Fibroblast of lung (primary cell): Measurements from ENCODE around the gene SEMA7A. TPM values are rescaled to one million over a fixed set of nuclear protein-coding genes. Genes with fewer than 3 reads are reported as not detected.

Experiments used
- DNase-seq, 2 donors: peaks; one replicate each; pipeline versions ENCODE4 v3.0.0 to v3.0.0-alpha.2; 2010; ENCODE audit warnings: low read depth in 2 of 2
- H2AFZ ChIP-seq: 2 replicates; pipeline ENCODE4 v1.5.1; 2012; ENCODE audit warnings: low read length, control low read depth, inconsistent platforms
- H3K27ac ChIP-seq: 2 replicates; pipeline ENCODE4 v1.5.1; 2011; ENCODE audit warnings: low read length, control low read depth; ENCODE audit not compliant: insufficient read depth
- H3K27me3 ChIP-seq: 2 replicates; pipeline ENCODE4 v1.5.1; 2011; ENCODE audit warnings: mild to moderate bottlenecking, low read length; ENCODE audit not compliant: control insufficient read depth, insufficient read depth
- H3K36me3 ChIP-seq: 2 replicates; pipeline ENCODE4 v1.5.1; 2011; ENCODE audit warnings: low read length; ENCODE audit not compliant: control insufficient read depth, insufficient read depth
- H3K4me1 ChIP-seq: 2 replicates; pipeline ENCODE4 v1.5.1; 2011; ENCODE audit warnings: low read length; ENCODE audit not compliant: control insufficient read depth, insufficient read depth; ENCODE audit errors: extremely low read depth
- H3K4me2 ChIP-seq: 2 replicates; pipeline ENCODE4 v1.5.1; 2011; ENCODE audit warnings: low read length, control low read depth; ENCODE audit not compliant: insufficient read depth; ENCODE audit errors: extremely low read depth
- H3K4me3 ChIP-seq, 4 experiments: fragments of 200-600 bp in 1 of 4; sonication (generic) in 1 of 4; replicated peaks in 1 of 4; 2 replicates each; pipeline ENCODE4 v1.5.1; 2011 to 2016; ENCODE audit warnings: low read length in 4 of 4, low read depth in 3 of 4, mild to moderate bottlenecking in 3 of 4, control low read depth in 2 of 4, inconsistent platforms in 1 of 4, mixed read lengths in 1 of 4; ENCODE audit not compliant: insufficient read depth in 1 of 4; ENCODE audit errors: control extremely low read depth in 1 of 4
- H3K79me2 ChIP-seq: 2 replicates; pipeline ENCODE4 v1.5.1; 2012; ENCODE audit warnings: mild to moderate bottlenecking, low read length, inconsistent platforms; ENCODE audit not compliant: control insufficient read depth, insufficient read depth
- H3K9ac ChIP-seq: 2 replicates; pipeline ENCODE4 v1.5.1; 2011; ENCODE audit warnings: mild to moderate bottlenecking, low read length, control low read depth; ENCODE audit not compliant: insufficient read depth
- H3K9me3 ChIP-seq: 2 replicates; pipeline ENCODE4 v1.5.1; 2012; ENCODE audit warnings: low read depth, low read length; ENCODE audit not compliant: control insufficient read depth, insufficient read depth
- H4K20me1 ChIP-seq: 2 replicates; pipeline ENCODE4 v1.5.1; 2011; ENCODE audit warnings: low read length; ENCODE audit not compliant: control insufficient read depth, insufficient read depth; ENCODE audit errors: extremely low read depth
- CTCF ChIP-seq, 2 donors: IDR thresholded peaks in 1 of 2; conservative IDR thresholded peaks in 1 of 2; 1 replicate in 1 of 2; 2 replicates in 1 of 2; pipeline ENCODE4 v1.5.1; 2011 to 2012; ENCODE audit warnings: low read length in 2 of 2, control low read depth in 1 of 2, inconsistent platforms in 1 of 2, low read depth in 1 of 2, mild to moderate bottlenecking in 1 of 2
- EZH2 ChIP-seq: IDR thresholded peaks from 2 replicates; pipeline ENCODE4 v1.5.1; 2012; ENCODE audit warnings: low read length, control low read depth, mild to moderate bottlenecking; ENCODE audit errors: missing control alignments
- polyA plus RNA-seq, 2 donors: library from polyadenylated mRNA; depleted of rRNA in 1 of 2; stranded (reverse) in 1 of 2; unstranded in 1 of 2; fragments of >200 nt; gene quantifications; 2 replicates each; pipeline ENCODE4 v1.2.1, GENCODE V29; 2011 to 2012; ENCODE audit warnings: missing spikeins in 1 of 2
- total RNA-seq: library from RNA; depleted of rRNA; stranded (reverse); fragments of >200 nt; gene quantifications from 2 replicates; pipeline ENCODE4 v1.2.1, GENCODE V29; 2014

Gene SEMA7A
- total and polyA plus RNA-seq, 2 donors (not counting 1 experiment from before 2014, with no cell fraction given): 5.6 to 12.5 TPM

GRCh38 chr15:74373731-74374647 is 59.8 kb downstream of the SEMA7A start:
- no peaks in the 10 kb centered on the region for H3K36me3 ChIP-seq
- no peaks in the 10 kb centered on the region for H3K79me2 ChIP-seq
- peak; percentile 73 to 80 for DNase-seq
- no peak overlapping the region for H3K27ac ChIP-seq
- peak overlapping the region; percentile 100 for H3K4me2 ChIP-seq
- H3K9ac ChIP-seq: peak overlapping the region; percentile 27
- H3K4me1 ChIP-seq: peaks cover 5% of the 10 kb centered on the region
- no peaks in the 10 kb centered on the region for H4K20me1 ChIP-seq
- H3K9me3 ChIP-seq: no peaks in the 10 kb centered on the region
- H2AFZ ChIP-seq: peak overlapping the region; percentile 82
- peaks cover 15% of the 10 kb centered on the region for H3K27me3 ChIP-seq
- peak overlapping the region; percentile 68 to 78 (median 71) for H3K4me3 ChIP-seq
- peak; percentile 77 to 78 for TF ChIP-seq CTCF (conservative IDR thresholded peaks at IDR 0.05 in 1 of 2, IDR thresholded peaks at IDR 0.05 in 1 of 2; ENCODE audit: low read depth in 1 of 2, low read length in 2 of 2)
- TF ChIP-seq EZH2: no peak

DNA sequence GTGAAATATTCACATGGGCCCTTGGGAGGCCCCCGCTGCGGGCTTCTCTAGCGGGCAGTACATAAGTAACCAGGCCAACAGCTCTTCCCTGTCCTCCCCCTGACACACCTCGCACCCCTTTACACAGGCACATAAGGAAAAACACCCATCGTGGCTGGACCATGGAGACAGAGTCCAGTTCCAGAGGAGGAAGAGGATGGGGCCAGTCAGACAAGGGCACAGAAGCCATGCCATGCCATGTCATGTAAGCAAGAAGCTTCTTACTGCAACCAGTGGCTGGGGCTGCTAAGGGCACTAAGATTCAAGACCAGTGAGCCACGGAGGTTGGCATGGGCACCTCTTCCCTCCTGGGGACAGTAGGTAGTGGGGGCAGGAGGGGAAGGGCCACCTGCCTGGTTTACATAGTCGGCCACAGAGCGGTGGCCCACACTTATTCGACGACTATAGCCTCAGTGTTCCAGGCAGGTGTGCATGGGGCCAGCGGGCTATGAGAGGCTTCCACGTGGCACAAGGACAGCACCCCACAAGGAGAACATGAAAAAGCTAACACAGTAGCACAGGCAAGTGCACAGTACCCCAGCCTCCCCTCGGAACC is 60.6 kb downstream of the SEMA7A start:
- Histone ChIP-seq H3K27ac (no peak overlapping the region), H3K79me2 (no peaks in the 10 kb centered on the region), H3K9ac (no peak overlapping the region), H3K4me3 (no peak overlapping the region), H3K36me3 (no peaks in the 10 kb centered on the region), H3K4me1 (peaks cover 5% of the 10 kb centered on the region), H3K9me3 (no peaks in the 10 kb centered on the region), H3K27me3 (peaks cover 15% of the 10 kb centered on the region), H4K20me1 (no peaks in the 10 kb centered on the region), H3K4me2 (peak overlapping the region; percentile 100), H2AFZ (no peak overlapping the region)
- DNase-seq: no peak
- no peak for TF ChIP-seq CTCF (conservative IDR thresholded peaks at IDR 0.05 in 1 of 2, IDR thresholded peaks at IDR 0.05 in 1 of 2; ENCODE audit: low read depth in 1 of 2, low read length in 2 of 2)
- TF ChIP-seq EZH2: no peak

DNA sequence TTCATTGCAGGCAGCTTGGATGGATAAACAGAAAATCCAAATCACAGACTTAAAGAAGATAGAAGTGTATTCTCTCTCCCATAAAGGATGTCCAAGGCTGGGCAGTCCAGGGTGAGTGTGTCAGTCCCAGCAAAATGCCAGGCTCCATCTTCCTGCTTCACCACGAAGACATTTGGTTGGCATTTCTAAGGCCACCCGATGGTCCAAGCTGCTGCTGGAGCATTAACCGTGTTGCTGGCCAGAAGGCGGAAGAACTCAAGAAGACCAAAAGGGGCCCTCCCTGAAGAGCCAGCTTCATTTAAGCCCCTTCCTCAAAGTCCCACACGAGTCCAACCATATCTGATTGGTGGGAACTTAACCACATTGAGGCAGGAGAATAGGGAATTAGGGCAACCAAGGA is 63.3 kb downstream of the SEMA7A start:
- no peak overlapping the region for H3K27ac ChIP-seq
- H4K20me1 ChIP-seq: no peaks in the 10 kb centered on the region
- no peaks in the 10 kb centered on the region for H3K36me3 ChIP-seq
- no peak overlapping the region for H3K9ac ChIP-seq
- no peak overlapping the region for H3K4me3 ChIP-seq
- peaks cover 5% of the 10 kb centered on the region for H3K4me1 ChIP-seq
- DNase-seq: no peak
- TF ChIP-seq EZH2 (no peak), CTCF (conservative IDR thresholded peaks at IDR 0.05 in 1 of 2, IDR thresholded peaks at IDR 0.05 in 1 of 2; ENCODE audit: low read depth in 1 of 2, low read length in 2 of 2) (no peak)
- no peaks in the 10 kb centered on the region for H3K79me2 ChIP-seq
- H3K4me2 ChIP-seq: no peak overlapping the region
- peaks cover 15% of the 10 kb centered on the region for H3K27me3 ChIP-seq
- no peak overlapping the region for H2AFZ ChIP-seq
- no peaks in the 10 kb centered on the region for H3K9me3 ChIP-seq
